ENCODE measurements around the gene SGMS1. TPM values are rescaled to one million over a fixed set of nuclear protein-coding genes. Genes with fewer than 3 reads are reported as not detected.

SGMS1 gene
- total RNA-seq, 1 donor from 2014 or later = 24.1 TPM

DNA sequence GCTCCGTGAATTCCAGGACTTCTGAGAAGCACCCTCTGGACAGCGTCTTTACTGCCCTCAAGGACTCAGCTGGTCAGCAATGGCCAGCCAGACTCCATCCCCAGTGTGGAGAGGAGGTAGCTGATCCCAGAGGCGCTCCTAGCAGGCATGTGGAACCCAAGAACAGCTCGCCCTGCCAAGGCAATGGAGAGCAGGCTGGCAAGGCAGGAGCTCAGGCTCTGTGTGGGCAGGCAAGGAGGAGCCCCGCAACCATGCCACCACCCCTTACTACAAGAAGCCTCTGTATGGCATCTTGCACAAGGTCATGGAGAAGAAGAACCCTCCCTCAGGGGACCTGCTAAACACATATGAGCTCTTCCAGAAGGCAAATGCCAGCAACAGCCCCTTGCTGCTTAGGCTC is 34.4 kb upstream of the SGMS1 start:
- no peaks in the 10 kb centered on the region for H3K27me3 Mint-ChIP-seq (ENCODE audit: unreplicated experiment)
- H3K27ac Mint-ChIP-seq (ENCODE audit: unreplicated experiment) = no peak overlapping the region
- DNase-seq = no peak
- H3K36me3 Mint-ChIP-seq (ENCODE audit: unreplicated experiment) = no peaks in the 10 kb centered on the region
- peaks cover 4% of the 10 kb centered on the region for H3K4me1 Mint-ChIP-seq (ENCODE audit: low read depth, unreplicated experiment)
- no peak overlapping the region for H3K4me3 Mint-ChIP-seq (ENCODE audit: unreplicated experiment)
- TF ChIP-seq, protein P1, sequence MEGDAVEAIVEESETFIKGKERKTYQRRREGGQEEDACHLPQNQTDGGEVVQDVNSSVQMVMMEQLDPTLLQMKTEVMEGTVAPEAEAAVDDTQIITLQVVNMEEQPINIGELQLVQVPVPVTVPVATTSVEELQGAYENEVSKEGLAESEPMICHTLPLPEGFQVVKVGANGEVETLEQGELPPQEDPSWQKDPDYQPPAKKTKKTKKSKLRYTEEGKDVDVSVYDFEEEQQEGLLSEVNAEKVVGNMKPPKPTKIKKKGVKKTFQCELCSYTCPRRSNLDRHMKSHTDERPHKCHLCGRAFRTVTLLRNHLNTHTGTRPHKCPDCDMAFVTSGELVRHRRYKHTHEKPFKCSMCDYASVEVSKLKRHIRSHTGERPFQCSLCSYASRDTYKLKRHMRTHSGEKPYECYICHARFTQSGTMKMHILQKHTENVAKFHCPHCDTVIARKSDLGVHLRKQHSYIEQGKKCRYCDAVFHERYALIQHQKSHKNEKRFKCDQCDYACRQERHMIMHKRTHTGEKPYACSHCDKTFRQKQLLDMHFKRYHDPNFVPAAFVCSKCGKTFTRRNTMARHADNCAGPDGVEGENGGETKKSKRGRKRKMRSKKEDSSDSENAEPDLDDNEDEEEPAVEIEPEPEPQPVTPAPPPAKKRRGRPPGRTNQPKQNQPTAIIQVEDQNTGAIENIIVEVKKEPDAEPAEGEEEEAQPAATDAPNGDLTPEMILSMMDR (IDR thresholded peaks at IDR 0.05; ENCODE audit: partially characterized antibody, unreplicated experiment) = no peak
- no peaks in the 10 kb centered on the region for H3K9me3 Mint-ChIP-seq (ENCODE audit: unreplicated experiment)

DNA sequence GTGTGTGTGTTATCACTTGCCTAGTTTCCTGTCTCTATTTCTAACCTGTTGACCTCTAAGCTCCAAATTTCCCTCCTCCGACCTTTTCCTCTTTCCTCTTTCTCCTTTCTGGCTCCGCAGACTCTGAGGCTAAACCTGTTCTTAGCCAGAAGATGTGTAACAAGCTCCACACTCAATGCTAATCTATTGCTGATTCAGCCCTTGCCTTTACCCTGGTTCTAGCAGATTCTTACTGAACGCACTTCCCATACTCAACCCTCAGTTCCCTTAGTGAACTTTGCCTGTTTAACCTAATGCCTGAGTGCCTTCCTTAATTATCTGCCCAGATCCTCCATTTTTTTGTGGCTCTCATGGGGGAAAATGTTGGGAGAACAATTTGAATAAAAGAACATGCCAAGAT is 30.0 kb upstream of the SGMS1 start:
- Mint-ChIP-seq H3K4me1 (ENCODE audit: low read depth, unreplicated experiment) (peaks cover 4% of the 10 kb centered on the region), H3K9me3 (ENCODE audit: unreplicated experiment) (no peaks in the 10 kb centered on the region), H3K4me3 (ENCODE audit: unreplicated experiment) (no peak overlapping the region), H3K27ac (ENCODE audit: unreplicated experiment) (no peak overlapping the region), H3K36me3 (ENCODE audit: unreplicated experiment) (no peaks in the 10 kb centered on the region), H3K27me3 (ENCODE audit: unreplicated experiment) (no peaks in the 10 kb centered on the region)
- no peak for DNase-seq
- TF ChIP-seq, protein P1 (IDR thresholded peaks at IDR 0.05; ENCODE audit: partially characterized antibody, unreplicated experiment) = no peak

DNA sequence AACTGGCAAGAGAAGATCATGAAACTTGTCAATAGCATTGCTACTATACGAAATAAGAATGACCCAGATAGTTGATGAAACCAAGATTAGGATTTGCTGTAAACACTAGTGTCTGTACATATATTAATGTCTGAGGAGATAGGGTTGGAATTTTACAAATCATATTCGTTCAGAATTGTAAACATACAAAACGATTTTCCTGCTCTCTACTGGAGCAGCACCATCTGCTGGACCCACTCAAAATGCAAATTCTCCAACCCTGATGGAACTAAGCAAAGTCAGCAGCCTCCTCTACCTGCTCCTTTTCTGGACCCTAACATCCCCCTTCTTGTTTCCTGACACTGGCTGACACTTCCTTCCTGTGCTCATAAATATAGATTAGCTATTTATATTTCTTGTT is 29.4 kb upstream of the SGMS1 start:
- H3K36me3 Mint-ChIP-seq (ENCODE audit: unreplicated experiment) = no peaks in the 10 kb centered on the region
- TF ChIP-seq, protein P1 (IDR thresholded peaks at IDR 0.05; ENCODE audit: partially characterized antibody, unreplicated experiment) = no peak
- H3K4me3 Mint-ChIP-seq (ENCODE audit: unreplicated experiment) = no peak overlapping the region
- peaks cover 4% of the 10 kb centered on the region for H3K4me1 Mint-ChIP-seq (ENCODE audit: low read depth, unreplicated experiment)
- H3K27me3 Mint-ChIP-seq (ENCODE audit: unreplicated experiment) = no peaks in the 10 kb centered on the region
- no peaks in the 10 kb centered on the region for H3K9me3 Mint-ChIP-seq (ENCODE audit: unreplicated experiment)
- no peak for DNase-seq
- H3K27ac Mint-ChIP-seq (ENCODE audit: unreplicated experiment) = no peak overlapping the region

DNA sequence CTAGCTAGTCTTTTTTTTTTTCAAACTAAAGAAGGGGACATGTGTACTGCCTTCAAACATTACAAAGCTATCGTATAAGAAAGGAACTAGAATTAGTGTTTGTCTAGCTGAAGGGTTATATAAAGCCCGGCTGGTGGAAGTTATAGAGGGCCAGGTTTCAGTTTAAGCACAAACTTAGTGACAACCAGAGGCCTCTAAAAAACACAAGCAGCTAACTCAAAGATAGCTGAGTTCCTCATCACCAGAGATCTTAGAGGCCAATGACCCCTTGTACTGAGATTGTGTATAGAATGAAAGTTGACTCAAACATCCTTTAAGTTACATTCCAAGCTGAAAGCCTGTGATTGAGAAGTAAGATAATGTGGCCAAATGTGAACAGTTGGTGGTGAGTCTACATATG is 28.1 kb upstream of the SGMS1 start:
- TF ChIP-seq, protein P1 (IDR thresholded peaks at IDR 0.05; ENCODE audit: partially characterized antibody, unreplicated experiment) = no peak
- no peaks in the 10 kb centered on the region for H3K36me3 Mint-ChIP-seq (ENCODE audit: unreplicated experiment)
- no peak overlapping the region for H3K27ac Mint-ChIP-seq (ENCODE audit: unreplicated experiment)
- DNase-seq = no peak
- peaks cover 4% of the 10 kb centered on the region for H3K4me1 Mint-ChIP-seq (ENCODE audit: low read depth, unreplicated experiment)
- H3K27me3 Mint-ChIP-seq (ENCODE audit: unreplicated experiment) = no peaks in the 10 kb centered on the region
- H3K9me3 Mint-ChIP-seq (ENCODE audit: unreplicated experiment) = no peaks in the 10 kb centered on the region
- no peak overlapping the region for H3K4me3 Mint-ChIP-seq (ENCODE audit: unreplicated experiment)

DNA sequence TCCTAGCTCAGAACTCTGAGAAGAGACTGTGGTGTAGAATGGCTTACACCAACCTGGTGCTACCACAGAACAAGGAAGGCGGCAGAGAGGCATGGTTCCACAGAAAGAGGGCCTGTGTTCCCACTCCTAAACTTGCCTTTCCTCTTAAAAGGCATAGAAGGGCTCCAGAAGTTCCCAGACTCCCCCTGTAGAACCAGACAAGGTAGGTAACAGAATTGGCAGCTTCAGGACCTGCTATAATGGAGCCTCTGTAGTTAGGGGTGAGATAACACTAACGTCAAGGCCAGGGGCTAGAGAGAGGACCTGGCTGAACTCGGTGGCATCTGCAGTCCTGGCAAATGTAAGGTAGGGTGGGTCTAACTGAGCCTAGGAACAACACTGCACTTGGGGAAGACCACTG is 26.7 kb upstream of the SGMS1 start:
- TF ChIP-seq, protein P1 (IDR thresholded peaks at IDR 0.05; ENCODE audit: partially characterized antibody, unreplicated experiment) = no peak
- Mint-ChIP-seq H3K9me3 (ENCODE audit: unreplicated experiment) (no peaks in the 10 kb centered on the region), H3K36me3 (ENCODE audit: unreplicated experiment) (no peaks in the 10 kb centered on the region), H3K27ac (ENCODE audit: unreplicated experiment) (no peak overlapping the region), H3K4me1 (ENCODE audit: low read depth, unreplicated experiment) (peaks cover 4% of the 10 kb centered on the region), H3K27me3 (ENCODE audit: unreplicated experiment) (no peaks in the 10 kb centered on the region), H3K4me3 (ENCODE audit: unreplicated experiment) (no peak overlapping the region)
- no peak for DNase-seq

All from glutamatergic neuron (in vitro differentiated cells).